AG09319 (cell line): ENCODE measurements around the gene PGA5.
"Not testable (repeated sequence)": the region's sequence is repeated elsewhere in the genome, so short reads cannot be mapped to it uniquely, and the experiment has no call there.

Experiments
- DNase-seq: peaks from one replicate; pipeline ENCODE4 v3.0.0-alpha.2; 2010; ENCODE audit warnings: low read depth; ENCODE audit errors: extremely low read depth

PGA5 gene

DNA sequence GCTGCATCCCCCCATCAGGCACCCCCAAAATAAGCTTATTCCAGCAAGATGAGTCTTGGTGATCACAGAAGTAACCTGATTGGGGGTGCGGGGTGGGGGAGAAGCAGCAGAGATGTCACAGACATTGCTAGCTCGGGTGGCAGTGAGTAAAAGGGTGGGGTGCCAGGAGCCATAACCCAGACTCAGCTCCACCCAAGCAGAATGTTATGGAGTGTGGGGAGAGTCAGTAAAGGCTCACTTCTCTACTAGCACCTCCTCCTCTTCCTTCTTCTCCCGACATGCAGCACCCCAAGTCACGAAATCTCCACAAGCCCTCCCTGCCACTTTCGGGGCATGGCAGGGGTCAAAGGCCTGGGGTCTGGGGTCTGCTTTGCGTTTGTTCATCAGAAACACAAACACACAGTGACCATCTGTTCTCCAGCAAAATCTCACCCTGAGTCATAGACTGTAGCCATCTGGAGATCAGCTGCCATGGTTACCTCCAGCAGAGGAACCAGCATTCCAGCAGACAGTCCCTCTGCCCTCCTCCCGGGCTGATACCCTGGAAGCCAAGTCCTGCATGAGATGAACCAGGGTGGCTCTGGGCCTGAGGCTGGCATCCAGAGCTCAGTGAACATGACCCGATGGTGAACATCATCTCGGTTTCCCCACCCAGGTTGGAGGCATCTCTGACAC lies 33.2 kb upstream of the PGA5 start:
- not testable (repeated sequence) for DNase-seq

DNA sequence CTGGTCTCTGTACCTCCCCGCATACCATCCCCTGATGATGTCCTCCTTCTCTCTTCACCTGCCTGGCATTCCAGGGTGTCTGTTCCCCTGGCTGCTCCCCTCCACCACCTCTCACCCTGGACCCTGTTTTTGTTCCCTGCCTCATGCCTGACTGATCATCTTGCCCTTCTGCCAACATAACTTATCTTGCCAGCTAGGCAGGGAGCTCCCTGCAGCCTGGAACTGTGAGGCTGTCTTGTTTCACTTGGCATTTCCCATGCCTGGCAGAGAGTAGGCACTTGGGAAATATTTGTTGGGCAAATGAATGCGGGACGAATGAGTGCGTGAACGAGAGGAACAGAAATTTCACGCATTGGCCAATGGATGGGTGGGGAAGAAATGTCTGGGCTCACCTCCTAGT lies 30.3 kb upstream of the PGA5 start:
- not testable (repeated sequence) for DNase-seq

DNA sequence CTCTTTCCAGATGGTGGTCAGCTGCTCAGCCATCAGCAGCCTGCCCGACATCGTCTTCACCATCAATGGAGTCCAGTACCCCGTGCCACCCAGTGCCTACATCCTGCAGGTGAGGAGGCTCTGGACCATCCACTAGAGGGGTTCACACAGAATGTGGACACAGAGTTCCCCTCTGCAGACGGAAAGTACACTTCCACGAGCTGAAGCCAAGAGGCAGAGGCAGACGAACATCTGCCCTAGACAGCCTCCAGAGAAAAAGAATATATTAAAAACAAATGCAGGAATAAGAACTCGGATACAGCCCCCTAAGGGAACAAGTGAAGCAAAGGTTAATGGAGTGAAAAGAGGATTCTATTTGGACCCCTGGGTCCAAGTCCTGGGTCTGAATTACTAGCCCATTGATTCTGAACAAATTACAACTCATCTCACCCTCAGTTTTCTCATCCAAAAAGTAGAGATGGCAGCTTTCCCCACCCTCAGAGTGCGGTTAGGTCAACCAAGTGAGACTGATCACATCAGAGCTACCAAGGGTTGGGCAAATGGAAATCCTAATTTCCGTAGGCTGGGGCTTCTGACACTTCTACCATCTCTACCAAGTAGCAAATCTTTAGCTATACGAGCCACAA lies 29.5 kb upstream of the PGA5 start:
- DNase-seq: not testable (repeated sequence)

DNA sequence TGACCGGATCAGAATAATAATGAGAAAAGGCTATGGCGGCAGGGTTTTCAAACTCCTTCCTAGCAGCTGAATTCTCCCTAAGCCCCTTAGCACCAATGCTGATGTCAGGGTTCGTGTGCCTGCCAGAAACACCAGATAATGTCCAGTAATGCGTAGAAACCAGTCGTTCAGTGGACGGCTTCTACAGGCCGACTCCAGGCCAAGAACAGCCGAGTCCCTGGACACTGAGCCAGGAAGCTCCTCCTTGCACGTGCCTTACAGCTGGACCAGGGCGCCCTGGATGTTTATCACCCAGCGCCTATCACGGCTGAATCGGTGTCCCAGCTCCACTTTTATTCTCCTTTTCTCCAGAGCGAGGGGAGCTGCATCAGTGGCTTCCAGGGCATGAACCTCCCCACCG lies 28.8 kb upstream of the PGA5 start:
- not testable (repeated sequence) for DNase-seq

DNA sequence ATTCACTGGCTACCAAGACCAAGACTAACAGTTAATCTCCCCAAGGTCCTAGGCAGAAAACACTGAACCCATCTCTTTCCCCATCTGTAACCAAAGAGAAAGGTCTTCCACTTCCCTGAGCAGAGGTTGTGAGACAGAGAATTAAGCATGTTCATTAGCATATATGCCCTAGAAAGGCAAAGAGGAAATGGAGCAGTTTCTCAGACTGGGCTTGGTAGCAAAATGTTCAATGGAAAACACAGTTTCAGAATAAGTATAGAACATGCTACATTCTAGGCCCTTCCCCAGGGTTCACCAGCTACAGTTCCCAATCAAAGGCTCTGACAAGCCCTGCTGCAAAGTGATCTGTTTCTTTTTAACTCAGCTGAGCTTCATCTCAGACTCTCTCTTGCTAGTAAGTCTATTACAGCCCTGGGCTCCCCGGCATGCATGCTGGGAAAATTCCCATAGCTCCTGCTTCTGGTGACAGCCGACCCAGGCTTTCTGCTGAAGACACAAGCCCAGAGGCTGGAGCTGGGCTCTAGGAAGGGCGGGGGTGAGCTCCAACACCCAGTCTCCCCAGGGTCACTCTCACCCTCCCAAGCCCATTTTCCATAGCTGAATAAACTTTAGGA lies 27.2 kb upstream of the PGA5 start:
- DNase-seq: not testable (repeated sequence)

DNA sequence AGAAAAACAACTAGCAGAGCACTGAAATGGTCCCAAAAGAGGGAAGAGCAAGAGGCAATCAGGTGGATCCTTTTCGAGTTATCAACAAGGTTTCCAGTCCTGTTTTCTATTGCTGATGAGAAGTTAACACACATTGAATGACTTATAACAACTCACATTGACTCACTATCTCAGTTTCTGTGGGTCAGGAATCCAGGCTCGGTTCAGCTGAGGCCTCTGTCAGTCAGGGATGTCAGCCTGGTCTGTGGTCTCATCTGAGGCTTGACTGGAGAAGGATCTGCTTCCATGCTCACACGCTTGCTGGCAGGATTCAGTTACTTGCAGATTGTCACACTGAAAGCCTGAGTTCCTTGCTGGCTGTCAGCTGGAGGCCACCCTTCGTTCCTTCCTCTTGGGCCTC lies 22.7 kb upstream of the PGA5 start:
- not testable (repeated sequence) for DNase-seq

DNA sequence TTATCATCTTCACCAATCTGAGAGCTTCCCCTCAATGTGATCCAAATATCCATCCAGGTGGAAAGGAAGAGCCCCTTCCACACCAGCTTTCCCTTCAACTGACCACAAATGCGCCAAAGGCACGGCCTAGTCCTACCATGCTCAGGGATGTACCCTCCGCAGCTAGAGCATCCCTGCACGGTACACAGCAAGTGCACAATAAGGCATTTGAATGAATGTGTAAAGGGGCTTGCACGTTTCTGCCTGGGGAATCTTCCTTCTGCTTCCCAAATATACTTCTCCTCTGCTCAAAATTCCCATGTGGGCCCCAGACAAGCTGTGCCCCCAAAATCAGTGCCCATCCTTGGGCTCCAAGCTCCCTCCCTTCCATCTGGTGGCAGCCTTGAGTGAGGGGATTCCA lies 22.0 kb upstream of the PGA5 start:
- DNase-seq: not testable (repeated sequence)

DNA sequence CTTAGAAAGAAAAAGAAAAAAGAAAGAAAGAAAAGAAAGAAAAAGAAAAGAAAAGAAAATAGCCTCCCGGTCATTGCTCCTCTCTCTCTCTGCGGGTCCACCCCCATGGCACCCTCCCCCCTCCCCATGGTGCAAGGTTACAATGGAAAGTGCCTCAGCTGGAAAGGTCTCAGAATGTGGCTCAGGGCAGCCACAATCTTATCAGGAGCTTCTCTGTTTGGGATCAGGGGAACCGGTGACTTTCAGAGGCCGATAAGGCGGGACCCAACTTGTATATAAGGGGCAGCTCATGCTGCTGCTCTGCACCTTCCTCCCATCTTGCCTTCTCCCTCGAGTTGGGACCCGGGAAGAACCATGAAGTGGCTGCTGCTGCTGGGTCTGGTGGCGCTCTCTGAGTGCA lies 18.9 kb upstream of the PGA5 start, which contains the start of gene PGA4:
TSS of gene PGA4 (plus strand) at position 301 of the 400 bp plus-strand sequence. CDS start at position 355, 54 bp downstream.
- DNase-seq: not testable (repeated sequence)

DNA sequence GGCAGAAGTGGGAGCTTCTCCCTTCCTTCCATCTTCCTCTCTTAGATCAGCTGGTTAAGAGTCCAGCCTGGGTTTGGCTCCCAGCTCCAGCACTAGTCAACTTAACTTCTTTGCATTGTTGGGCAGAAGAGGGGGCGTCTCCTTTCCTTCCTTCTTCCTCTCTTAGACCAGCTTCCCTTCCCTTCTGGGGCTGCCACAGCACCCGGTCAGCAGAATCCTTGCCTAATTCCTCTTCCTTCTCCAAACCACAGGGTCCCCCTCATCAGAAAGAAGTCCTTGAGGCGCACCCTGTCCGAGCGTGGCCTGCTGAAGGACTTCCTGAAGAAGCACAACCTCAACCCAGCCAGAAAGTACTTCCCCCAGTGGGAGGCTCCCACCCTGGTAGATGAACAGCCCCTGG lies 18.3 kb upstream of the PGA5 start:
- DNase-seq: not testable (repeated sequence)

DNA sequence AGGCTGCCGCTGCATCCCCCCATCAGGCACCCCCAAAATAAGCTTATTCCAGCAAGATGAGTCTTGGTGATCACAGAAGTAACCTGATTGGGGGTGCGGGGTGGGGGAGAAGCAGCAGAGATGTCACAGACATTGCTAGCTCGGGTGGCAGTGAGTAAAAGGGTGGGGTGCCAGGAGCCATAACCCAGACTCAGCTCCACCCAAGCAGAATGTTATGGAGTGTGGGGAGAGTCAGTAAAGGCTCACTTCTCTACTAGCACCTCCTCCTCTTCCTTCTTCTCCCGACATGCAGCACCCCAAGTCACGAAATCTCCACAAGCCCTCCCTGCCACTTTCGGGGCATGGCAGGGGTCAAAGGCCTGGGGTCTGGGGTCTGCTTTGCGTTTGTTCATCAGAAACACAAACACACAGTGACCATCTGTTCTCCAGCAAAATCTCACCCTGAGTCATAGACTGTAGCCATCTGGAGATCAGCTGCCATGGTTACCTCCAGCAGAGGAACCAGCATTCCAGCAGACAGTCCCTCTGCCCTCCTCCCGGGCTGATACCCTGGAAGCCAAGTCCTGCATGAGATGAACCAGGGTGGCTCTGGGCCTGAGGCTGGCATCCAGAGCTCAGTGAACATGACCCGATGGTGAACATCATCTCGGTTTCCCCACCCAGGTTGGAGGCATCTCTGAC lies 14.4 kb upstream of the PGA5 start:
- not testable (repeated sequence) for DNase-seq

DNA sequence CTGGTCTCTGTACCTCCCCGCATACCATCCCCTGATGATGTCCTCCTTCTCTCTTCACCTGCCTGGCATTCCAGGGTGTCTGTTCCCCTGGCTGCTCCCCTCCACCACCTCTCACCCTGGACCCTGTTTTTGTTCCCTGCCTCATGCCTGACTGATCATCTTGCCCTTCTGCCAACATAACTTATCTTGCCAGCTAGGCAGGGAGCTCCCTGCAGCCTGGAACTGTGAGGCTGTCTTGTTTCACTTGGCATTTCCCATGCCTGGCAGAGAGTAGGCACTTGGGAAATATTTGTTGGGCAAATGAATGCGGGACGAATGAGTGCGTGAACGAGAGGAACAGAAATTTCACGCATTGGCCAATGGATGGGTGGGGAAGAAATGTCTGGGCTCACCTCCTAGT lies 11.5 kb upstream of the PGA5 start:
- DNase-seq: not testable (repeated sequence)

DNA sequence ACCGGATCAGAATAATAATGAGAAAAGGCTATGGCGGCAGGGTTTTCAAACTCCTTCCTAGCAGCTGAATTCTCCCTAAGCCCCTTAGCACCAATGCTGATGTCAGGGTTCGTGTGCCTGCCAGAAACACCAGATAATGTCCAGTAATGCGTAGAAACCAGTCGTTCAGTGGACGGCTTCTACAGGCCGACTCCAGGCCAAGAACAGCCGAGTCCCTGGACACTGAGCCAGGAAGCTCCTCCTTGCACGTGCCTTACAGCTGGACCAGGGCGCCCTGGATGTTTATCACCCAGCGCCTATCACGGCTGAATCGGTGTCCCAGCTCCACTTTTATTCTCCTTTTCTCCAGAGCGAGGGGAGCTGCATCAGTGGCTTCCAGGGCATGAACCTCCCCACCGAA lies 9.9 kb upstream of the PGA5 start:
- DNase-seq: not testable (repeated sequence)

DNA sequence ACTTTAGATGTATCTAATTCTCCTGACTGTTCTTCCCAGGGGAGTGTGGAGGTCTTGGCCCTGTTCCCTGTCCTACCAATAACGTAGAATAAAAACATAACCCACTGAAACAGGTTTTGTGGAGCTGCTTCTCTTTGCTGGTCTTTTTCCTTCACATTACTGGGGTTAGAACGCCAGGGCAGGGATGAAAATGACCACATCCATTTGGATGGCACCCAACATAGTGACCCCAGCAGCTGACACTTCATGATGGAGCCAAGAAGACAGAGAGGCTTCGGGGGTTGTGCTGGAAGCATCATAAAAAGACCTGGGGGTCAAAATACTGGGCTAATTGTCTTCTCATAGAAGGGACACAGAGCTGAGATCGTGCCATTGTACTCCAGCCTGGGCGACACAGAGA lies 9.4 kb upstream of the PGA5 start:
- DNase-seq: not testable (repeated sequence)

DNA sequence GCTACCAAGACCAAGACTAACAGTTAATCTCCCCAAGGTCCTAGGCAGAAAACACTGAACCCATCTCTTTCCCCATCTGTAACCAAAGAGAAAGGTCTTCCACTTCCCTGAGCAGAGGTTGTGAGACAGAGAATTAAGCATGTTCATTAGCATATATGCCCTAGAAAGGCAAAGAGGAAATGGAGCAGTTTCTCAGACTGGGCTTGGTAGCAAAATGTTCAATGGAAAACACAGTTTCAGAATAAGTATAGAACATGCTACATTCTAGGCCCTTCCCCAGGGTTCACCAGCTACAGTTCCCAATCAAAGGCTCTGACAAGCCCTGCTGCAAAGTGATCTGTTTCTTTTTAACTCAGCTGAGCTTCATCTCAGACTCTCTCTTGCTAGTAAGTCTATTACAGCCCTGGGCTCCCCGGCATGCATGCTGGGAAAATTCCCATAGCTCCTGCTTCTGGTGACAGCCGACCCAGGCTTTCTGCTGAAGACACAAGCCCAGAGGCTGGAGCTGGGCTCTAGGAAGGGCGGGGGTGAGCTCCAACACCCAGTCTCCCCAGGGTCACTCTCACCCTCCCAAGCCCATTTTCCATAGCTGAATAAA lies 8.3 kb upstream of the PGA5 start:
- DNase-seq: not testable (repeated sequence)

DNA sequence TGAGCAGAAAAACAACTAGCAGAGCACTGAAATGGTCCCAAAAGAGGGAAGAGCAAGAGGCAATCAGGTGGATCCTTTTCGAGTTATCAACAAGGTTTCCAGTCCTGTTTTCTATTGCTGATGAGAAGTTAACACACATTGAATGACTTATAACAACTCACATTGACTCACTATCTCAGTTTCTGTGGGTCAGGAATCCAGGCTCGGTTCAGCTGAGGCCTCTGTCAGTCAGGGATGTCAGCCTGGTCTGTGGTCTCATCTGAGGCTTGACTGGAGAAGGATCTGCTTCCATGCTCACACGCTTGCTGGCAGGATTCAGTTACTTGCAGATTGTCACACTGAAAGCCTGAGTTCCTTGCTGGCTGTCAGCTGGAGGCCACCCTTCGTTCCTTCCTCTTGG lies 3.8 kb upstream of the PGA5 start:
- DNase-seq: not testable (repeated sequence)

DNA sequence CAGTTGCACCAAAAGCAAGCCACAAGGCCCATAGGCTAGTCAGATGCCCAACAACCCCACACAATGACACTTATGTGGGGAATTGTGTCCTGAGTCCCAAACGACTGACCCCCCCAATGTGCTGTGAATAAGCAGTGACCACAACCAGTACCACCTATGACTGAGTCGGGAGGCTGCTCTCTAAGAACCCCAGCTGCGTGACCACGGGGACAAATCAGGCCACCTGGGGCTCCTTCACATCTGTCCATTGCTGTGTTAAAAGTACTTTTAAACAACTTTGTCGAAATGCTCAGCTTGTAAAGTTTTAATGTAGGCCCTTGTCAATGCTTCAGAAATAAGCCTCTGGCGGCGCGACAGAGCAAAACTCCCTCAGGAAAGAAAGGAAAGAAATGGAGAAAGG lies 687 bp upstream of the PGA5 start:
- DNase-seq: not testable (repeated sequence)

DNA sequence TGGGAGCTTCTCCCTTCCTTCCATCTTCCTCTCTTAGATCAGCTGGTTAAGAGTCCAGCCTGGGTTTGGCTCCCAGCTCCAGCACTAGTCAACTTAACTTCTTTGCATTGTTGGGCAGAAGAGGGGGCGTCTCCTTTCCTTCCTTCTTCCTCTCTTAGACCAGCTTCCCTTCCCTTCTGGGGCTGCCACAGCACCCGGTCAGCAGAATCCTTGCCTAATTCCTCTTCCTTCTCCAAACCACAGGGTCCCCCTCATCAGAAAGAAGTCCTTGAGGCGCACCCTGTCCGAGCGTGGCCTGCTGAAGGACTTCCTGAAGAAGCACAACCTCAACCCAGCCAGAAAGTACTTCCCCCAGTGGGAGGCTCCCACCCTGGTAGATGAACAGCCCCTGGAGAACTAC lies 551 bp downstream of the PGA5 start:
- DNase-seq: not testable (repeated sequence)

DNA sequence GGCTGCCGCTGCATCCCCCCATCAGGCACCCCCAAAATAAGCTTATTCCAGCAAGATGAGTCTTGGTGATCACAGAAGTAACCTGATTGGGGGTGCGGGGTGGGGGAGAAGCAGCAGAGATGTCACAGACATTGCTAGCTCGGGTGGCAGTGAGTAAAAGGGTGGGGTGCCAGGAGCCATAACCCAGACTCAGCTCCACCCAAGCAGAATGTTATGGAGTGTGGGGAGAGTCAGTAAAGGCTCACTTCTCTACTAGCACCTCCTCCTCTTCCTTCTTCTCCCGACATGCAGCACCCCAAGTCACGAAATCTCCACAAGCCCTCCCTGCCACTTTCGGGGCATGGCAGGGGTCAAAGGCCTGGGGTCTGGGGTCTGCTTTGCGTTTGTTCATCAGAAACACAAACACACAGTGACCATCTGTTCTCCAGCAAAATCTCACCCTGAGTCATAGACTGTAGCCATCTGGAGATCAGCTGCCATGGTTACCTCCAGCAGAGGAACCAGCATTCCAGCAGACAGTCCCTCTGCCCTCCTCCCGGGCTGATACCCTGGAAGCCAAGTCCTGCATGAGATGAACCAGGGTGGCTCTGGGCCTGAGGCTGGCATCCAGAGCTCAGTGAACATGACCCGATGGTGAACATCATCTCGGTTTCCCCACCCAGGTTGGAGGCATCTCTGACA lies 4.4 kb downstream of the PGA5 start:
- not testable (repeated sequence) for DNase-seq

DNA sequence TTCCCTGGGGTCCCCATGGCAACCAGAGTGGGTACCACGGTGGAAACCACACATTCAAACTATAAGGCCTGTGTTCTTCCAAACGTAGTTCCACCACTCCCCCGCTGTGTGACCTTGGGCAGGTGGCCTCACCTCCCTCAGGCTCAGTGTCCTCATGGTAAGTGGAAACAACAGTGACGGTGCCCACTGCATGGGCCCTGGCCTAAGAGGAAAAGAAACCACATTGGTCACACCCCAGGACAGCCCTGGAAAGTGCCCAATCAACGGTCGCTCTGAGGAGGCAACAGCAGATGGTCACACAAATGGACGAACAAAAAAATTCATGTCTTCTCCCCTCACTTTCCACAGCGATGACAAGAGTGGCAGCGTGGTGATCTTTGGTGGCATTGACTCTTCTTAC lies 7.1 kb downstream of the PGA5 start:
- DNase-seq: not testable (repeated sequence)

DNA sequence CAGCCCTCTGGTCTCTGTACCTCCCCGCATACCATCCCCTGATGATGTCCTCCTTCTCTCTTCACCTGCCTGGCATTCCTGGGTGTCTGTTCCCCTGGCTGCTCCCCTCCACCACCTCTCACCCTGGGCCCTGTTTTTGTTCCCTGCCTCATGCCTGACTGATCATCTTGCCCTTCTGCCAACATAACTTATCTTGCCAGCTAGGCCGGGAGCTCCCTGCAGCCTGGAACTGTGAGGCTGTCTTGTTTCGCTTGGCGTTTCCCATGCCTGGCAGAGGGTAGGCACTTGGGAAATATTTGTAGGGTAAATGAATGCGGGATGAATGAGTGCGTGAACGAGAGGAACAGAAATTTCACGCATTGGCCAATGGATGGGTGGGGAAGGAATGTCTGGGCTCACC lies 8.2 kb downstream of the PGA5 start:
- not testable (repeated sequence) for DNase-seq
